Neuron (in vitro differentiated cells): ENCODE data around the gene CLASRP.
"Not testable (repeated sequence)": the region's sequence is repeated elsewhere in the genome, so short reads cannot be mapped to it uniquely, and the experiment has no call there.

Experiments used
- H2AFZ ChIP-seq: one replicate; pipeline ENCODE4 v1.6.1; 2013; ENCODE audit warnings: low read depth, mild to moderate bottlenecking, inconsistent platforms, low read length, moderate library complexity
- H3K27me3 ChIP-seq: one replicate; pipeline ENCODE4 v1.6.1; 2013; ENCODE audit warnings: low read length; ENCODE audit not compliant: insufficient read depth
- H3K36me3 ChIP-seq: one replicate; pipeline ENCODE4 v1.6.1; 2013; ENCODE audit warnings: low read length; ENCODE audit not compliant: insufficient read depth
- H3K4me1 ChIP-seq: one replicate; pipeline ENCODE4 v1.6.1; 2013; ENCODE audit warnings: low read length; ENCODE audit not compliant: insufficient read depth
- H3K4me3 ChIP-seq: 2 replicates; pipeline ENCODE4 v1.5.1; 2013; ENCODE audit warnings: mild to moderate bottlenecking, low read length, moderate library complexity
- H3K9me3 ChIP-seq: one replicate; pipeline ENCODE4 v1.6.1; 2013; ENCODE audit warnings: low read length

The CLASRP gene

GRCh38 chr19:45100201-45100600 is 61.4 kb downstream of the CLASRP start:
- Histone ChIP-seq H3K36me3 (no peaks in the 10 kb centered on the region), H3K9me3 (no peaks in the 10 kb centered on the region), H2AFZ (no peak overlapping the region), H3K4me3 (no peak overlapping the region), H3K4me1 (peaks cover 60% of the 10 kb centered on the region), H3K27me3 (no peaks in the 10 kb centered on the region)

- Histone ChIP-seq H3K4me3 (no peak overlapping the region), H2AFZ (no peak overlapping the region), H3K4me1 (peaks cover 60% of the 10 kb centered on the region), H3K27me3 (no peaks in the 10 kb centered on the region), H3K9me3 (no peaks in the 10 kb centered on the region), H3K36me3 (no peaks in the 10 kb centered on the region)
Observed at GRCh38 chr19:45100846-45101252, 62.0 kb downstream of the CLASRP start.

- Histone ChIP-seq H3K27me3 (no peaks in the 10 kb centered on the region), H3K9me3 (no peaks in the 10 kb centered on the region), H3K36me3 (no peaks in the 10 kb centered on the region), H2AFZ (no peak overlapping the region), H3K4me1 (peaks cover 60% of the 10 kb centered on the region), H3K4me3 (no peak overlapping the region)
Observed at GRCh38 chr19:45101806-45102205, 63.0 kb downstream of the CLASRP start.

GRCh38 chr19:45102481-45102880 is 63.6 kb downstream of the CLASRP start:
- H3K4me1 ChIP-seq: peaks cover 59% of the 10 kb centered on the region
- no peak overlapping the region for H3K4me3 ChIP-seq
- no peak overlapping the region for H2AFZ ChIP-seq
- no peaks in the 10 kb centered on the region for H3K9me3 ChIP-seq
- no peaks in the 10 kb centered on the region for H3K36me3 ChIP-seq
- H3K27me3 ChIP-seq: no peaks in the 10 kb centered on the region

- H3K9me3 ChIP-seq: no peaks in the 10 kb centered on the region
- H3K36me3 ChIP-seq: no peaks in the 10 kb centered on the region
- H3K4me3 ChIP-seq: no peak overlapping the region
- H3K4me1 ChIP-seq: peaks cover 52% of the 10 kb centered on the region
- no peaks in the 10 kb centered on the region for H3K27me3 ChIP-seq
- no peak overlapping the region for H2AFZ ChIP-seq
Observed at GRCh38 chr19:45103156-45103507, 64.3 kb downstream of the CLASRP start.

- no peaks in the 10 kb centered on the region for H3K36me3 ChIP-seq
- H3K27me3 ChIP-seq: no peaks in the 10 kb centered on the region
- peaks cover 46% of the 10 kb centered on the region for H3K4me1 ChIP-seq
- H3K4me3 ChIP-seq: no peak overlapping the region
- no peaks in the 10 kb centered on the region for H3K9me3 ChIP-seq
- H2AFZ ChIP-seq: no peak overlapping the region
Observed at GRCh38 chr19:45103508-45104319, 64.9 kb downstream of the CLASRP start.

GRCh38 chr19:45104658-45105349 is 66.0 kb downstream of the CLASRP start:
- peaks cover 36% of the 10 kb centered on the region for H3K4me1 ChIP-seq
- H3K9me3 ChIP-seq: no peaks in the 10 kb centered on the region
- no peak overlapping the region for H3K4me3 ChIP-seq
- peaks cover 4% of the 10 kb centered on the region for H3K36me3 ChIP-seq
- H3K27me3 ChIP-seq: no peaks in the 10 kb centered on the region
- no peak overlapping the region for H2AFZ ChIP-seq

- not testable (repeated sequence) for H3K27me3 ChIP-seq, H2AFZ ChIP-seq, H3K4me3 ChIP-seq, H3K9me3 ChIP-seq, H3K36me3 ChIP-seq
- H3K4me1 ChIP-seq: peaks cover 20% of the 10 kb centered on the region
Observed at GRCh38 chr19:45106363-45106762, 67.5 kb downstream of the CLASRP start.

- no peaks in the 10 kb centered on the region for H3K9me3 ChIP-seq
- H3K27me3 ChIP-seq: no peaks in the 10 kb centered on the region
- H3K4me1 ChIP-seq: peaks cover 15% of the 10 kb centered on the region
- no peak overlapping the region for H3K4me3 ChIP-seq
- peaks cover 4% of the 10 kb centered on the region for H3K36me3 ChIP-seq
- H2AFZ ChIP-seq: no peak overlapping the region
Observed at GRCh38 chr19:45107621-45108150, 68.8 kb downstream of the CLASRP start.

GRCh38 chr19:45110851-45111266 is 72.0 kb downstream of the CLASRP start:
- no peak overlapping the region for H3K4me3 ChIP-seq

GRCh38 chr19:45112111-45112827 is 73.4 kb downstream of the CLASRP start:
- Histone ChIP-seq H3K9me3 (no peaks in the 10 kb centered on the region), H3K36me3 (peaks cover 4% of the 10 kb centered on the region), H3K27me3 (no peaks in the 10 kb centered on the region), H3K4me3 (no peak overlapping the region), H2AFZ (no peak overlapping the region), H3K4me1 (peaks cover 1% of the 10 kb centered on the region)

More at GRCh38 chr19:45110851-45111266, 72.0 kb downstream of the CLASRP start:
- Histone ChIP-seq H3K27me3 (no peaks in the 10 kb centered on the region), H3K9me3 (no peaks in the 10 kb centered on the region), H2AFZ (no peak overlapping the region), H3K4me1 (no peaks in the 10 kb centered on the region), H3K36me3 (peaks cover 4% of the 10 kb centered on the region)

- Histone ChIP-seq H3K36me3 (peaks cover 4% of the 10 kb centered on the region), H3K27me3 (no peaks in the 10 kb centered on the region), H3K4me1 (peaks cover 14% of the 10 kb centered on the region), H3K4me3 (no peak overlapping the region), H3K9me3 (no peaks in the 10 kb centered on the region), H2AFZ (no peak overlapping the region)
Observed at GRCh38 chr19:45113628-45114027, 74.8 kb downstream of the CLASRP start.

GRCh38 chr19:45114116-45114515 is 75.3 kb downstream of the CLASRP start:
- H3K27me3 ChIP-seq: no peaks in the 10 kb centered on the region
- peaks cover 14% of the 10 kb centered on the region for H3K4me1 ChIP-seq
- no peak overlapping the region for H2AFZ ChIP-seq
- H3K36me3 ChIP-seq: peaks cover 4% of the 10 kb centered on the region
- no peak overlapping the region for H3K4me3 ChIP-seq
- no peaks in the 10 kb centered on the region for H3K9me3 ChIP-seq
